Measurements from ENCODE around the gene VANGL1.

VANGL1 gene

GRCh38 chr1:115643666-115644065 is 1.9 kb downstream of the VANGL1 start:
- no peak overlapping the region for H3K4me3 ChIP-seq (ENCODE audit: low read depth, low read length)

- H3K4me3 ChIP-seq (ENCODE audit: low read depth, low read length), result no peak overlapping the region
Observed at GRCh38 chr1:115644109-115644508, 2.3 kb downstream of the VANGL1 start.

DNA sequence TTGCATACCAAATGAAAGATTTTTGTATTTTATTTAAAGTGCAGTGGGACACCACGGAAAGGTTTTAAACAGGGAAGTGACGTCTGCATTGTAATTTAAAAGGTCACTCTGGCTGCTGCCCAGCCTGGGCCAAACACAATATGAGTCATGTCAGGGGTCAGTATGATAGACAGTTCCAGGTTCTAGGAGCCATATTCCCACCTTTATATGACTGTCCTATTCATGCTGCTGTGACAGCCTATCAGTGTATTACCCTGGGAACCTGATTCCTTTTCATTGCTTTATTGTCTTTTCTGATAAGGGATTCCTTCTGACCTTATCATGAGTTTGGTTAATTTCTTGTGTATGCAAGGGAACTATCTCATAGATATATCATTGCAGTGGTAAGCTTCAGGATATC is 5.3 kb downstream of the VANGL1 start:
- H3K4me3 ChIP-seq (ENCODE audit: low read depth, low read length), result no peak overlapping the region

GRCh38 chr1:115647507-115647906 is 5.7 kb downstream of the VANGL1 start:
- no peak overlapping the region for H3K4me3 ChIP-seq (ENCODE audit: low read depth, low read length)

DNA sequence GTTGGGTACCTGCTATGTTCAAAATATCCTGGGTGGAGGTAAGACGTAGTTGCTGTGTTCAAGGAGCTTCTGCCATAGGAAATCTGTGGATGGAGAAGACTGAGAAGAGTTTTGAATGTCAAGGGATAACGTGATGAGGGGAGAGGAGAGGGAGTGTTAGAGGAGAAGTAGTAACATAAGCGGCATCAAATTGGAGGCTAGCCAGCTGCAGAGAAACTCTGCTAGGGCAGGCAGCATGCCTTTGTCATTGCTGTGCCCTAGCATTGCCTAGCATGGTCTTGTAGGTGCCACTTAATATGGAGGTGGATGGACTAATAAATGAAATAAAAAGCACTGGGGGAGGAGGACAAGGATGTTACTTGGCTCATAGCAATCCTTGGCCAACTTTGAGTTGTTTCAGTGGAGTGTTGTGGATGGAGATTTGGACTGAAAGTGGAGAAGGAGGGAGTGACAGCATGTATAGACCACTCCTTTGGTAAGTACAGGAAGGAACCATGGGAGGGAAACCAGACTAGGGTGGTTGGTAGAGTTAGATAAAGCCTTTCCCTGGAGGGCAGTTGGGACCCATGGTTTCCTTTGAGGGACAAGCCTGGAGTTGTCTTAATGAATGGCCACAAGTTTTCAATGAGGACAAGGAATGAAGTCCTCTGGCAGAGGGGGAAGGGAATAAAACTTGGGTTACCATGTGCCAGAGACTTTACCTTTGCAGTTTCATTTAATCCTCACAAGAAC is 6.3 kb downstream of the VANGL1 start:
- no peak overlapping the region for H3K4me3 ChIP-seq (ENCODE audit: low read depth, low read length)

DNA sequence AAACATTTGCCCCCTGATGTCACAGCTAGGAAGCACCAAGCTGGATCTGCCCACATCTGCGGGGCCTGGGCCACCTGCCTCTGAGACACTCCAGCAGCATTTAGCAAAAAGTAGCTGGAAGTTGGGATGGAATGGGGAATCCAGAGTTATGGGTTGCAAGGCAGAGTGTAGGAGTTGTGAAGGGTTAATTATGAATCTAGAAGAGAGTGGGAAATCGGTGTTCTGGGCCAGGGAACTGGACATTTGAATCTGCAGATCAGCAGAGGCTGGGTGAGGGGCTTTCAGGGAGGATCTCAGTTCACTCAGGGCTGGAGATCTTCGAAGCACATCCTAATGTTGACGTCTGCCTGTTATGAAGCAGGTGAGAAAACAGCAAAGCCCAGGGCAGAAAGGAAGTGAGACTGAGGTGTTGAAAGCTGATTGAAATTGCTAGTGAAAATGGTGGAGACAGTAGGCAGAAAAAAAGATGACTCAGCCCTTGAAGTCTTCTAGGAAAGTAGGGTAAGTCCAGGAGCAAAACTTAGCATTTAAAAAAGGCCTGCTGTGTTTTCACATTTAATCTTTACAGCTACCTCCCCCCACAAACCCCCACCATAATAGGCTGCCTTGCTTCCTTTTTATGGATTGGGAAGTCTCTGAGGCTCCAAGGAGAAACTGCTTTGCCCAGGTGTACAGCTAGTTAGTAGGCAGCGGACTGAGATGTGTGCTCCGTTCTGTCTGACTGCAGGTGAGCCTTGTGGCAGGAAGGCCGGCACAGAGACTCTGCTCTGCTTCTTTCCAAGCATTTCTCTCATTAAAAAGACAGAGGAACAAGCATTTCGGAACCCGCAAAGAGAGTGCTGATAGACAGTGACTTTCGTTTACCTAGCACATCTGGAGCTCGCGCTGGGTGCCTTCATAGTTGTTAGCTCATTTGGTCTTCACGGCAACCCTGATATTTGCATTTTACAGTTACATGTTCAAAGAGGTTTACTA is 7.2 kb downstream of the VANGL1 start:
- no peak overlapping the region for H3K4me3 ChIP-seq (ENCODE audit: low read depth, low read length)

GRCh38 chr1:115649964-115650363 is 8.2 kb downstream of the VANGL1 start:
- H3K4me3 ChIP-seq (ENCODE audit: low read depth, low read length), result no peak overlapping the region

DNA sequence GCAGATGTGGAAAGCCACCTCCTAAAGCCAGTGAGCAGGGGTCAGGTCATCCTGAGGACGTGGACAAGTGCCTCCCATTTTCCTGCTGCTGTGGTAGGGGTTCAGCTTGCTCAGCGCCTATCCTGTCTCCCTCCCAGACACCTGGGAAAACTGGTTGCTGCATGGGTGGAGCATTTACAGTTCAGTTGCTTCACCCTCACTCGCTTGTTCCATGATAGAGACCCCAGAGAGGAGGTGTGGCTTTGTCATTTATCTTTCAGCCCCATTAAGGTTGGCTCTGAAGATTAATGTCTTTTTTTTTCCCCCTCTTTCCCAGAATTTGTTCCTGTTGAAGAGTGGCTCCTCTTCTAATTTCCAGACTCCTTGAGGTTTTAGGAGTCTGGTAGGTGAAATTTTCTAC is 9.2 kb downstream of the VANGL1 start:
- H3K4me3 ChIP-seq (ENCODE audit: low read depth, low read length), result no peak overlapping the region

DNA sequence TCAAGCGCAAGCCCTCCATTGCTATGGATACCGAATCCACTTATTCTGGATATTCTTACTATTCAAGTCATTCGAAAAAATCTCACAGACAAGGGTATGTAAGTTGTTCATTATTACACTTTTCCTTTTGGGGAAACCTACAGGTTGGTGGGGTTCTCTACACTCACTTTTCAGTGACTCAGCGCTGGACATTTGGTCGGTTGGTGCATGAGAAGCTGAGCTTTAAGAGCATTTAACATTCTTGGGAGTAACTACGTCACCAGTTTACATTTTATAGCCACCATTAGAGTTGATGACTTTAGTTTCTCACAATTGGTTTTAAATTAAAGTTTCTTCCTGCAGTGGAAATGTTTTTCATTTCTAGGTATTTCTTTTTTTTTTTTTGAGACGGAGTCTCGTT is 9.6 kb downstream of the VANGL1 start:
- no peak overlapping the region for H3K4me3 ChIP-seq (ENCODE audit: low read depth, low read length)

DNA sequence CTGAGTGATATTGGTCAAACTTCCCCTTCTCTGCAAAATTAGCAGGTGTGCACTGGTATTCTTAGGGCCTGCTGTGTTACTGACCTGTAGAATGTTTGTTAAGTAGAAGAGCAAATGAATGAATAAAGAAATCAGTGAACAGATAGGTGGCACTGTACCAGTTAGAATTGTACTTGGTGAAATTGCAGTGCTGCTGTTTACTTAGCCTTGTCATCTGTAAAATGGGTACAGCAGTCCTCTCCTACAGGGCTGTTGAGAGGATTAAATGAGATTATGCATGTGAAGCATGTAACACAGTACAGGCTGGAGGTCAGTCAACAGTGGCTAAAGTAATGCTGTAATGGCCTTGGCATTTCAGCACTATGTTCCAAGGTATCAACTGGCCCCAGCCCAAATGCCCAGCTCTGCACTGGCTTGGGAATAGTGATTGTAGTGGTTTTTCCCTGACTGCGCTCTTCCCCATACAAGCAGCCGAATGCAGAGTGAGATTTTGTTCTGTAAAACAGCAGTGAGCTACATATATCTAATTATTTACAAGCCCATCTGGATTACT is 10.5 kb downstream of the VANGL1 start:
- H3K4me3 ChIP-seq (ENCODE audit: low read depth, low read length), result no peak overlapping the region

- no peak overlapping the region for H3K4me3 ChIP-seq (ENCODE audit: low read depth, low read length)
Observed at GRCh38 chr1:115654125-115654524, 12.4 kb downstream of the VANGL1 start.

DNA sequence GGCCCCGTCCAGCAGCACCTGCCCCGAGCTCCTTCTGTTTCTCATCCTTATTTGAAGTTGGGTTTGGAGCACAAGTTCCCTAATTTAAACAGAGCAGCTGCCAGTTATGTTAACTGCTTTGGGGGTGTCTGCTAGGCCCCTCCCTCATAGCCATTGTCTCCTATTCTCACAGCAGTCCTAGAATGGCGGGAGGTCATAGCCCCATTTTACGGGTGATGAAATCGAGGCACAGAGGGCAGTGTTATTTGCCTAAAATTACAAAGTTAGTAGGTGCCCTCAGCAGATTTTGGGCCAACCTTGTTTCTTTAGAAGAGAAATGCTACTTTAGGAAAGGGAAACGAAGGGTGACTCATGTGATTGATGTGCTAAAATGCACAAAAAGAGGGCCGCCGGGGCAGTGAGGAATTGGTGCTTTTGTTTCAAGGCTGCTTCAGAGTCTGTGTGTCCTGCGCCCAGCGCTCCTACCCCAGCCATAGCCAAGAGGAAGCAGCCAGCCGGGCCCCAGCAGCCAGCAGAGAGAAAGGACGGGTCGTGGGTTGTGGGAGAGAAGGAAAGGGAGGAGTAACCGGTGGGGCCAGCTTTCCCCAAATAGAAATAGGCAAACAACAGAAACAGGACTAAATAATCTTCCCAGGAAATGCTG is 13.0 kb downstream of the VANGL1 start:
- H3K4me3 ChIP-seq (ENCODE audit: low read depth, low read length), result no peak overlapping the region

GRCh38 chr1:115655306-115655663 is 13.5 kb downstream of the VANGL1 start:
- H3K4me3 ChIP-seq (ENCODE audit: low read depth, low read length), result no peak overlapping the region

DNA sequence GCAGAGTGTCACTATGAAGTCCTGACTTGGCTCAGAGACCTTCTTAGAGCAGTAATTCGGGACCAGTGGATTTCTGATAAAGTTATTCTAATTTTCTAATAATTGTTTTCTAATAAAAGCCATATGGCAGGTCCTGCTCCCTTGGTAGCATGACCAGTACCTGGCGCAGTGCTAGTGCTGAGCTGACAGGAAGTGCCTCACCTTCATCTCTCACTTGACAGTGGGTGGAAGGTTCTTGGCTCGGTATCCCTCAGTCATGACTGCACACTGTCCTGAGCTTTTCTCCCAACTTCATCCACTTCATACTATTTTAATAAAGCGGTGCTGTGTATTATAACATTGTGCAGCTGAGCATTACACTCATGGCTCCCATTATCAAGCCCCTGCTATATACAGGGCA is 14.1 kb downstream of the VANGL1 start:
- H3K4me3 ChIP-seq (ENCODE audit: low read depth, low read length), result no peak overlapping the region

- H3K4me3 ChIP-seq (ENCODE audit: low read depth, low read length), result no peak overlapping the region
Observed at GRCh38 chr1:115656461-115657077, 14.8 kb downstream of the VANGL1 start.

- no peak overlapping the region for H3K4me3 ChIP-seq (ENCODE audit: low read depth, low read length)
Observed at GRCh38 chr1:115658646-115659045, 16.9 kb downstream of the VANGL1 start.

GRCh38 chr1:115660151-115660550 is 18.4 kb downstream of the VANGL1 start:
- H3K4me3 ChIP-seq (ENCODE audit: low read depth, low read length), result no peak overlapping the region

DNA sequence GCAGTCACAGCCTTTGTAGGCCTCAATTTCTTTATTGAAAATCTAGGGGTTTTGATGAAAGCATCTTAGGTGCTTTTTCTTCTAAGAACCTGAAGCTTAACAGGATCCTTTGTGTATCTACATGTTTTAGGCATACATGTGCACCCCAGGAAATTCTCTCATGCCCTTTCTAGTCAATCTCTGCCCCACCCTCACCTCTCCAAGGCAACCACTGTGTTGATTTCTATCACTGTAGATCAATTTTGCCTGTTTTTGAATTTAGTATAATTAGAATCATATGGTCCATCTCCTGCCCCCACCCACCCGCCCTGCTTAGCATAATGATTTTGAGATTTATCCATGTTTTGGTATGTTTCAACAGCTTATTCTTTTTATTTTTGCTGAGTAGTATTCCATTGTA is 19.4 kb downstream of the VANGL1 start:
- H3K4me3 ChIP-seq (ENCODE audit: low read depth, low read length), result no peak overlapping the region

GRCh38 chr1:115665319-115666096 is 23.7 kb downstream of the VANGL1 start:
- no peak overlapping the region for H3K4me3 ChIP-seq (ENCODE audit: low read depth, low read length)

DNA sequence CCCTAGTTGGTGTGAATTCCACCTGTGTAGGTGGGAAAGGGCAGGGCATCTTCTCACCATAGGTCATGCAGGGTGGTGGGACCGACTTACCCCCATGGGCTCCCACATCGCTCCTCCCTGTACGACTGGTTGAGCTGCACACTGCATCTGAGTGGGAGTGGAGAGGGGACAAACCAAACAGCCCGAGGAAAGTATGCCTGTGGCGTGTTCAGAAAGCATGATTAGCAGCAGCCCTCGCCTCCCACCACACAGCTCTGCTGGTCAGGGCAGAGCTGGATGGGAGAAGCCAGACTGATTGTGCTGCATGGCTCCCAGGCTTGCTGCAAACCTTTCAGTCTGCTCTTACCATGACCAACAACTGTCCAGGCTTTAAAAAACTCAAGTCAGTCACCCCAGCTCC is 24.4 kb downstream of the VANGL1 start:
- H3K4me3 ChIP-seq (ENCODE audit: low read depth, low read length), result no peak overlapping the region
